Keratinocyte (primary cell): ENCODE measurements around the gene NEU4.

ENCODE experiments used
- EZH2 ChIP-seq: IDR thresholded peaks from one replicate; pipeline ENCODE4 v1.6.1; 2012; ENCODE audit warnings: inconsistent platforms, mild to moderate bottlenecking, low read length, moderate library complexity
- TF ChIP-seq, protein P1 (sequence below), 3 experiments: IDR thresholded peaks in 1 of 3; conservative IDR thresholded peaks in 1 of 3; optimal IDR thresholded peaks in 1 of 3; 2 replicates in 2 of 3; 3 replicates in 1 of 3; pipeline versions ENCODE3 to v1.5.1; 2011; ENCODE audit warnings: low read length in 3 of 3, mild to moderate bottlenecking in 3 of 3, moderate library complexity in 2 of 3, control low read depth in 1 of 3, inconsistent platforms in 1 of 3; ENCODE audit not compliant: insufficient read depth in 2 of 3; ENCODE audit errors: extremely low read depth in 1 of 3

DNA sequence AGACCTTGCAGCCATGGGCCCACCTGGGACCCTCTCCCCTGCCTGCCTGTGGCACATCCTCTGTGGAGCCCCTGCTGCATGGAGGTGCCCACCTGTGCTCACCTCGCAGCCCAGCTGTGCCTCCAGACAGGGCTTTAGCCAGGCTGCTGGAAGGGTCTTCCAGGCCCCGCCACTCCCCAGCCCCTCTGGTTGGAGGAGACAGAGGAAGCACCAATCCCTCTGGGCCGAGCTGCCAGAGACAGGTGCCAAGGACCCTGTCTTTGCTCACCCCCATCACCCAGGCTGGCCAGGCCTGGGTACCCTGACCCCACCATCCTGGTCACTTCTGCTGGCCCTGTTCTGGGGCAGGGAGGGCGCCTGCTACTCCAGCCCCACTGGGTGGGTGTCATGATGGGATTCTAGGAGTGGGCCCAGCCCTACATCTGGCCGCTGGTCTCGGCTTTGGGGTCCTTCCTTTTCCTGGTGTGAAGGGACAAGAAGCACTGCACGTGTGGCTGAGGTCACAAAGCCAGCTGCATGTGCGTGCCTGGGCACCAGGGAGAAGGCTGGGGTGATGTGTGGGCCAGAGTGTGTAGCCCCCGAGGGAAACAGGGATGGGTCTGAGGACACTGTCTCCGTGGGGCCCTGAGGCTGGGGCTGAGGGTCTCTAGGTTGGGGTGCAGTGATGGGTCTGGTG is 9.3 kb upstream of the NEU4 start:
- TF ChIP-seq, protein P1, sequence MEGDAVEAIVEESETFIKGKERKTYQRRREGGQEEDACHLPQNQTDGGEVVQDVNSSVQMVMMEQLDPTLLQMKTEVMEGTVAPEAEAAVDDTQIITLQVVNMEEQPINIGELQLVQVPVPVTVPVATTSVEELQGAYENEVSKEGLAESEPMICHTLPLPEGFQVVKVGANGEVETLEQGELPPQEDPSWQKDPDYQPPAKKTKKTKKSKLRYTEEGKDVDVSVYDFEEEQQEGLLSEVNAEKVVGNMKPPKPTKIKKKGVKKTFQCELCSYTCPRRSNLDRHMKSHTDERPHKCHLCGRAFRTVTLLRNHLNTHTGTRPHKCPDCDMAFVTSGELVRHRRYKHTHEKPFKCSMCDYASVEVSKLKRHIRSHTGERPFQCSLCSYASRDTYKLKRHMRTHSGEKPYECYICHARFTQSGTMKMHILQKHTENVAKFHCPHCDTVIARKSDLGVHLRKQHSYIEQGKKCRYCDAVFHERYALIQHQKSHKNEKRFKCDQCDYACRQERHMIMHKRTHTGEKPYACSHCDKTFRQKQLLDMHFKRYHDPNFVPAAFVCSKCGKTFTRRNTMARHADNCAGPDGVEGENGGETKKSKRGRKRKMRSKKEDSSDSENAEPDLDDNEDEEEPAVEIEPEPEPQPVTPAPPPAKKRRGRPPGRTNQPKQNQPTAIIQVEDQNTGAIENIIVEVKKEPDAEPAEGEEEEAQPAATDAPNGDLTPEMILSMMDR (optimal IDR thresholded peaks at IDR 0.05 in 1 of 3, IDR thresholded peaks at IDR 0.05 in 1 of 3, conservative IDR thresholded peaks at IDR 0.05 in 1 of 3; ENCODE audit: extremely low read depth in 1 of 3, insufficient read depth in 2 of 3, low read length in 3 of 3): no peak
- no peak for TF ChIP-seq EZH2
